GM06990 (cell line): ENCODE results near the gene KLF9.

Experiments
- DNase-seq: peaks from one replicate; pipeline ENCODE4 v3.0.0-alpha.2; 2011; ENCODE audit not compliant: insufficient read length; ENCODE audit errors: extremely low read depth
- H3K27me3 ChIP-seq: replicated peaks from 2 replicates; pipeline ENCODE4 v1.6.0; 2011; ENCODE audit warnings: low read length; ENCODE audit not compliant: control insufficient read depth, insufficient read depth
- H3K36me3 ChIP-seq: 2 replicates; pipeline ENCODE4 v1.5.1; 2011; ENCODE audit warnings: low read length; ENCODE audit not compliant: control insufficient read depth, insufficient read depth
- H3K4me3 ChIP-seq: replicated peaks from 2 replicates; pipeline ENCODE4 v1.5.1; 2011; ENCODE audit warnings: low read depth, mild to moderate bottlenecking, control low read depth, low read length
- TF ChIP-seq, protein P1 (sequence below): IDR thresholded peaks from 2 replicates; pipeline ENCODE4 v1.5.1; 2011; ENCODE audit warnings: low read length, control low read depth, mild to moderate bottlenecking, inconsistent platforms; ENCODE audit not compliant: insufficient read depth, poor library complexity, severe bottlenecking

The KLF9 gene

DNA sequence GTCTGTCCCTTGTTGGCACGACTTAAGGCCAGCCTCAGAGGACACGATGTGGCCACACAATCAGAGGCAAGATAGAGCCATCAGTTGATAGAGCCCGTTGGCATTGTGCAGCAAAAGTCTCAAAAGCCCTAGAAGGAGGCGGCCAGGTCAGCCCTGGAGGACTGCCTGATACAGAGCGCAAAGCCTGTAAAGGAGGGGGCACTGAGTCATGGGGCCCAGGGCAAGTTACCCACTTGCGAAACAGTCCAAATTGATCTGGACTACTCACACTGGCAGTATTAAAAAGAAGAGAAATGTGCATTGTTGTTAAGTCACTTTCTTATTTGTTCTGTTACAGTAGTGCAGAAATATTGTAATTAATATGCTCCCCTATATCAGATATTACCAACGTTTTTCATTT is 51.5 kb downstream of the KLF9 start:
- no peaks in the 10 kb centered on the region for H3K36me3 ChIP-seq
- TF ChIP-seq, protein P1, sequence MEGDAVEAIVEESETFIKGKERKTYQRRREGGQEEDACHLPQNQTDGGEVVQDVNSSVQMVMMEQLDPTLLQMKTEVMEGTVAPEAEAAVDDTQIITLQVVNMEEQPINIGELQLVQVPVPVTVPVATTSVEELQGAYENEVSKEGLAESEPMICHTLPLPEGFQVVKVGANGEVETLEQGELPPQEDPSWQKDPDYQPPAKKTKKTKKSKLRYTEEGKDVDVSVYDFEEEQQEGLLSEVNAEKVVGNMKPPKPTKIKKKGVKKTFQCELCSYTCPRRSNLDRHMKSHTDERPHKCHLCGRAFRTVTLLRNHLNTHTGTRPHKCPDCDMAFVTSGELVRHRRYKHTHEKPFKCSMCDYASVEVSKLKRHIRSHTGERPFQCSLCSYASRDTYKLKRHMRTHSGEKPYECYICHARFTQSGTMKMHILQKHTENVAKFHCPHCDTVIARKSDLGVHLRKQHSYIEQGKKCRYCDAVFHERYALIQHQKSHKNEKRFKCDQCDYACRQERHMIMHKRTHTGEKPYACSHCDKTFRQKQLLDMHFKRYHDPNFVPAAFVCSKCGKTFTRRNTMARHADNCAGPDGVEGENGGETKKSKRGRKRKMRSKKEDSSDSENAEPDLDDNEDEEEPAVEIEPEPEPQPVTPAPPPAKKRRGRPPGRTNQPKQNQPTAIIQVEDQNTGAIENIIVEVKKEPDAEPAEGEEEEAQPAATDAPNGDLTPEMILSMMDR: no peak
- no peak for DNase-seq
- H3K27me3 ChIP-seq: no peaks in the 10 kb centered on the region
- H3K4me3 ChIP-seq: no peak overlapping the region

DNA sequence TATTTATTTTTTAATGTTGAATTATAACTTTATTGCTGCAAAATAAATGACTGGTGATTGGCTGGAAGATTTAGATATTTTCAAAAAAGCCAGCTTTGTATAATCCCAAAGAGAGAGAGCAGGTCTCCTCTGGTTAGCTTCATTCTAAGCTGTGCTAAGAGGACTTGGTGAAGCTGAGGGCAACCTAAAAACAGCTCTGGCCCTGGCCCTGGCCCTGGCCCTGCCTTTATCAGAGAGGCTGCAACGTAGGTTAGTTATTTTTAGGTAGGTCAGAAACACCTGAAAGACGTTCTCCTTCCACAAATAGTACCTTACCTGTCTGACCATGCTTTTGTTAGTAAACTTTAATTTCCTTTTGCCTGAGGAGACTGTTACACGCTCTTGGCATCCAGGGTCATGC is 58.7 kb downstream of the KLF9 start:
- TF ChIP-seq, protein P1: no peak
- H3K36me3 ChIP-seq: no peaks in the 10 kb centered on the region; the same call in 1 of the 2 replicates
- H3K4me3 ChIP-seq: no peak overlapping the region
- no peaks in the 10 kb centered on the region for H3K27me3 ChIP-seq
- DNase-seq: no peak

DNA sequence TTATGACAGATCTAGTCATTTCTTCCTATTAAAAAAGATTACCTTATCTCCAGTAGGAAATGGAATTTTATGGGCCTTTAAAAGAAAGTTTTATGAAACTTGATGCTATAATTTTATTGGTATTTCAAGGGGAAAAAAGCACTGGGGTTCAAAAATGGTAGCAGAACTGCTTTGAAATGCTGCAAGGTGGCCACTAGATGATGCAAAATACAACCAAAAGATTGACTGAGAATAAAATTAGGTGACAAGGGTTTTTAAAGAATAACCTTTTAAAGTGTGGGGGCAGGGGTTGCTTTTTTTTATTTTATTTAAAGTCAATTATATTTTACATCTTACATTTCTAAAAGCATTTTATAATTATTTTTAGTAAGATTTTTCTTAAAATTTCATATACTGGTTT is 61.7 kb downstream of the KLF9 start:
- H3K4me3 ChIP-seq: no peak overlapping the region
- no peak for DNase-seq
- H3K27me3 ChIP-seq: no peaks in the 10 kb centered on the region
- TF ChIP-seq, protein P1: peak; percentile 32
- peaks cover 1% of the 10 kb centered on the region for H3K36me3 ChIP-seq

DNA sequence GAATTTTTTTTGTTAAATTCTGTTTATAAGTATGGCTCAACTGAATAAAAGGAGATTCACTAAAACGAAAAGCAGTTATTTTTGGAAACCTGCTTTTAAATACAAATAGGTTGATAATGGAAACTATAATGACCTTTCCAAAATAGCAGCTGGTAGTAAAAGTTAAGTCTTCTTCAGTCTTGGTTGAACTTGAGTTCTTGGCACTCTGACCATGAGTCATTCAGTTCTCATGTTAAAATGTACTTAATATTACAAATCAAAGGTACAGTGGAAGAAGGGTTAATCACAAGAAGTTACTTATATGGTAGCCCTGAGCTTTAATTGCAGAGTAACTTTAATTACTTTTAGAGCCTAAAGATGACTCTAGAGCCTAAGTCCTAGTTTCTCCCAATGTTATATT is 62.1 kb downstream of the KLF9 start:
- peaks cover 1% of the 10 kb centered on the region for H3K36me3 ChIP-seq
- TF ChIP-seq, protein P1: no peak

DNA sequence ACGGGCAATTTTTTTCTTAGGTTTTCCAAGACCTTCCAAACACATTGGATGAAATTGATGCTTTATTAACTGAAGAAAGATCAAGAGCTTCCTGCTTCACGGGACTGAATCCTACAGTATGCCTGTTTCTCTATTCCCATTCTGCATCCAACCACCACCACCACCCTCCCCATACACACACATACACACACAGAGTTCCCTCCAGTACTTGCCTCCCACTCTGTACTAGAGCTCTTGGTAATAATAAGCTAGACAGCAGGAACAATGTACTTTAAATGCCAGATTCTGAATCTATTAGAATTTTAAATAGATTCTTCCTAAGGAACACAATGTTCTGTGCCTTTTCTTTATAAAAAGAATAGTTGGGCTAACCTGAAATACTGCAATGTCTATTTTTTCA is 67.4 kb downstream of the KLF9 start:
- peaks cover 1% of the 10 kb centered on the region for H3K36me3 ChIP-seq
- no peak for DNase-seq
- H3K4me3 ChIP-seq: no peak overlapping the region
- H3K27me3 ChIP-seq: no peaks in the 10 kb centered on the region
- TF ChIP-seq, protein P1: no peak

More for the DNA sequence above, 62.1 kb downstream of the KLF9 start:
- Histone ChIP-seq H3K4me3 (no peak overlapping the region), H3K27me3 (no peaks in the 10 kb centered on the region)
- DNase-seq: no peak

DNA sequence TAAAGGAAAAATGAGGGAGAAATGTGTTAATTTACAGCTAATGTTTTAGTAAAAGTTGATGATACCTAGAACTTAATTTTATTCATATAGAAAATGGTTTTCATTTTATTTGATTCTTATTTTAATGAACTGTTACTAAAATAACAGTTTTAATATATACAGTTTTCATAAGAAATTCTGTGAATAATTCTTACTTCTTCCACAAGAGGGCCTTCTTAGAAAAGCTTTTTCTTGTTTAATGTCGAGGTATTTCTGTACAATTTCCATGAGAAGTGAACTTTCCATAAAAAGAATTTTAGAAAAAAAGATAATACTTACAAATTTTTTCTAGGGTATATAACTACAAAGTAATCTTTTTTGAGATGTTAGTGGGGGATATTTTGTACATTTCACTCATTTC is 73.9 kb downstream of the KLF9 start:
- Histone ChIP-seq H3K4me3 (no peak overlapping the region), H3K36me3 (0 out of 2 replicates have a peak, but pooled peaks cover 2% of the 10 kb centered on the region), H3K27me3 (no peaks in the 10 kb centered on the region)
- no peak for DNase-seq
- TF ChIP-seq, protein P1: peak; percentile 33
